ENCODE measurements around the gene ABL1.

Gene ABL1

DNA sequence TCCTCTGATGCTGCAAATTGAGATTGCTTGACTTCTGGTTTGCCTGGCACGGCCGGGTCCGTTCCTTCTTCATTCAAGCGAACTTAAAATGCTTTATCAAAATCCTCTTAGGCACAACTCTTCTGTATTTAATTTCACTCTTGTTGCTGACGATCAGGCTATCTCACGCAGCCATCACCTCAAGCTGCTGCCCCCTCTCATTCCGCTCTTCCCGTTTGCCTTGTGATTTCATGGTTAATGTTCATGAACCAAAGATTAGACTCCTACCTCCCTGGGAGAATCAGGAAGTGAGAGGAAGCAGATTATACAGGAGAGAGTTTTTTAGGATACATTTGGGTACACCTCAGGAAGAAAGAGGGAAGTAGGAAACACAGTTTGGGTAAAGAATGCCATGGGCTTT is 38.9 kb downstream of the ABL1 start:
- DNase-seq, result no peak

DNA sequence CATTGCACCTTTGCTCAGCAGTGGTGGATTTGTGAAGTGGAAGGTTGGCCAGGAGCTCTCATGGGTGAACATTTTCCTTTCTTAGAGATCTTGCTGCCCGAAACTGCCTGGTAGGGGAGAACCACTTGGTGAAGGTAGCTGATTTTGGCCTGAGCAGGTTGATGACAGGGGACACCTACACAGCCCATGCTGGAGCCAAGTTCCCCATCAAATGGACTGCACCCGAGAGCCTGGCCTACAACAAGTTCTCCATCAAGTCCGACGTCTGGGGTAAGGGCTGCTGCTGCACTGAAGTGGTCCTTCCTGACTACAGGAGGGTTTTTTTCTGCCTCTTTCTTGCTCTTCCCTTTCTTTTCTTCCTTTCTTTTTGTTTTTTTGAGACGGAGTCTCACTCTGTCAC is 39.7 kb downstream of the ABL1 start:
- no peak for DNase-seq

DNA sequence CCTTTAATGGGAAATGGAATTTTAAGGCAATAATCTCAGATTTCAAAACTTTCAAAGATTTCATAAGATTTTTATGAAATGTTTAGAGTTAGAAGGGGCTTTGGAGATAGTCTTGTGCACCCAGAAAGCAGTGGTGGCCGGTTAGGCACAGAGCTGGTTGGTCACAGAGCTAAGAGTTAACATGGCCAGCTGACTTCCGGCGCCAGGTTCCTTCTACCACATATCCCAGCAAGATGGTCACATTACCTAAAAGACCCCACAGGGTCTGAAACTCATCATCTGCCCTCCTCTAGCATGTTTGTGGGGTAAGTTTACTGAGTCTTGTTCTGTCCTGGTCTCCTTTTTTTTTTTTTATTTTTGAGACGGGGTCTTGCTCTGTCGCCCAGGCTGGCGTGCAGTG is 42.2 kb downstream of the ABL1 start:
- no peak for DNase-seq

DNA sequence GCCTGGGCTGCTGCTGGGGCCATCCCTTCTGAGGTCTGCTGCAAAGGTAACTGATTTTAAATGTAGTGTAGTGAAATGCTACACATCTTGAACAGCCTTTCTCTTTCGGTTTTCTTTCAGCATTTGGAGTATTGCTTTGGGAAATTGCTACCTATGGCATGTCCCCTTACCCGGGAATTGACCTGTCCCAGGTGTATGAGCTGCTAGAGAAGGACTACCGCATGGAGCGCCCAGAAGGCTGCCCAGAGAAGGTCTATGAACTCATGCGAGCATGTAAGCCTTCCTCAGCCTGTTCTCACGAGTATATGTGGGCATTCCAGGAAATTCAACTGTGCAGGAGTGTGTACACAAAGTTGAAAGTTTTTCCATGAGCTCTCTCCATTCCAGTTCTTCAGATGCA is 43.2 kb downstream of the ABL1 start:
- DNase-seq, result no peak

DNA sequence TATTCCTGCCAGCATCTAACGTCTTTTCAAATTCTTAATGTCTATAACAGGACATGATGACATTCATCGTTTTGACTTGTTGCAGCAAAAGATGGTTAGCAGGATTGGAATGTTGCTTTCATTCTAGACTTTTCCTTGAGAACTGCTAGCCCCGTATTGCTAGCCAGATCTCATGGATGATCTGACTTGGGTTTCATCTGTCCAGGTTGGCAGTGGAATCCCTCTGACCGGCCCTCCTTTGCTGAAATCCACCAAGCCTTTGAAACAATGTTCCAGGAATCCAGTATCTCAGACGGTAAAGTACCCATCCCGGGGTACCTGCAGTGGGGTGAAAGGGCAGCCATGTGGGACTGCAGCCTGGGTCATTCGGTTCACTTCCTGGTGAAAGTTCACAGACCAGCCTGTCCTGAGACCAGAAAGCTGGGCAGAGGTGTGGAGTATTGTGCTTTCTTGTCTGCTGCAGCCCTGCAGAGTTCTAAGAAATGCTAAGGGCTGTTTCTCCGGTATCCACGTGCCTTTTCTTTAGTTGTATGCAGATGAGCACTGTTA is 44.9 kb downstream of the ABL1 start:
- no peak for DNase-seq

DNA sequence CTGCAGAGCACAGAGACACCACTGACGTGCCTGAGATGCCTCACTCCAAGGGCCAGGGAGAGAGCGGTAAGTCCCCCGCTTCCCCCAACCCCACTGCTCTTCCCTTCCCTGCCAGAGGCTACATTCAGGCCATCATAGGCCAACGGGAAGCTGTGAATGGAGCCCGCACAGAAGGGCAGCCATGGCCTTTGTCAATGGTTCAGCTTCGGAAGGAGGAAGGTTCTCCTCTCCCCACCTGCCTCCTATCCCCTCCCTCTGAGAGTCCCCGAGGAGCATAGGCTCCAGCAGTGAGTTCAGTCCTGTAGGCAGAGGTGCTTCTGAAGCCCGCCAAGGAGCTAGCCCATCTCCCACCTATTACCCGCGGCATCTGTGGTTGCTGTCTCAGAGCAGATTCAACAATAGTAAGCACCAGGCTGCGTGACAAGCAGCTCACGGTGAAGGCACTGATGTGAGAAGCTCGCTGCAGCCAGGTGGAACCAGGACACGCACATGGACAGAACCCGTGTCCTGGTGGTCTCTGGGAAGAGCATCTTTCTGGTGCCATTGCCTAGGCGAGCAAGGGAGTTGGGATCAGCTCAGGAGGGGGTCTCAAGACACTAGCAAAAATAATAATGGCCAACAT is 45.7 kb downstream of the ABL1 start:
- no peak for DNase-seq

DNA sequence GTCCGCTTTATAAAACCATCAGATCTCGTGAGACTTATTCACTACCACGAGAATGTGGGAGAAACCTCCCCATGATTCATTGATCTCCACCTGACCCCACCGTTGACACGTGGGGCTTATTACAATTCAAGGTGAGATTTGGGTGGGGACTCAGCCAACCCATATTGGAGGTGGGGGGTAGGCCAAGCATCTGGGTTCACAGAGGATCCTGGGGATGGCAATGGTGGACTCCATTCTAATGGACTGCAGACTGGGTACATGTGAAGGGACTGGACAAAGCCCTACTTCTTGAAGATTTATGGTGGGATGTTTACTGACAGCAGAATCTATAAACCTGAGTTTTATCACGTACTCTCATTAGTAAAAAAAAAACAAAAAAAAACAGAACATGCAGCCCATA is 46.5 kb downstream of the ABL1 start:
- no peak for DNase-seq

DNA sequence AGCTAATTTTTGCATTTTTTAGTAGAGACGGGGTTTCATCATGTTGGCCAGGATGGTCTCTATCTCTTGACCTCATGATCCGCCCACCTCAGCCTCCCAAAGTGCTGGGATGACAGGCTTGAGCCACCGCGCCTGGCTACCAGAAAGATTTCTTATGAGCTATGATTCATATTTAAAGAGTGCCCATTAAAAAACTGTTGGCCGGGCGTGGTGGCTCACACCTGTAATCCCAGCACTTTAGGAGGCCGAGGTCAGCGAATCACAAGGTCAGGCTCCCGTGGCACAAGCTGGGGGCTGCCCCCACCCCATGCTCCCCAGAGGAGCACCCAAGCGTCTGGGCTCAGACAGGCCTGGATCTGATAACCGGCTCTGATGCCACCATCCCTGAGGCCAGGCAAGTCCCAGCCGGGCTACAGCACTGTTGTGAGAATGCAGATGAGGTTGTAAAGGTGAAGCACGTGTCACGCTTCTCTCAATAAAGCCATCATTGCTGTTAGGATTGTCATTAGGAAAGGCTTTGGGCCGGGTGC is 47.7 kb downstream of the ABL1 start:
- DNase-seq, result no peak

DNA sequence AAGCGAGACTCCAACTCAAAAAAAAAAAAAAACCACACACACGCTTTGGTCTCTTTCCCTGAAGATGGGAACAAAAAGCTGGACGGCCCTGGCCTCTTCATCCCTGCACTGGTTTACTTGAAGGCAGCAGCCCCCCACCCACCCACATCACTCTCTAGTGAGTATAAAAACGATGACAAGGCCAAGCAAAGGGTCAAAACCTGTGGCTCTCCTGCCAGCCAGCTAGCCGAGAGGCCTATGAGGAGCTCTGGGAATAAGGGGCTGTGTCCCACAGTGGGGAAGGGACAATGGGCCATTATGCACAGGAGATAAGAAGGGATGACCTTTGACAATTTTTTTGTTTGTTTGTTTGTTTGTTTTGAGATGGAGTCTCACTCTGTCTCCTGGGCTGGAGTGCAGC is 48.4 kb downstream of the ABL1 start:
- no peak for DNase-seq

DNA sequence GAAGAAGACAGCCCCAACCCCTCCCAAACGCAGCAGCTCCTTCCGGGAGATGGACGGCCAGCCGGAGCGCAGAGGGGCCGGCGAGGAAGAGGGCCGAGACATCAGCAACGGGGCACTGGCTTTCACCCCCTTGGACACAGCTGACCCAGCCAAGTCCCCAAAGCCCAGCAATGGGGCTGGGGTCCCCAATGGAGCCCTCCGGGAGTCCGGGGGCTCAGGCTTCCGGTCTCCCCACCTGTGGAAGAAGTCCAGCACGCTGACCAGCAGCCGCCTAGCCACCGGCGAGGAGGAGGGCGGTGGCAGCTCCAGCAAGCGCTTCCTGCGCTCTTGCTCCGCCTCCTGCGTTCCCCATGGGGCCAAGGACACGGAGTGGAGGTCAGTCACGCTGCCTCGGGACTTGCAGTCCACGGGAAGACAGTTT is 49.1 kb downstream of the ABL1 start:
- no peak for DNase-seq

DNA sequence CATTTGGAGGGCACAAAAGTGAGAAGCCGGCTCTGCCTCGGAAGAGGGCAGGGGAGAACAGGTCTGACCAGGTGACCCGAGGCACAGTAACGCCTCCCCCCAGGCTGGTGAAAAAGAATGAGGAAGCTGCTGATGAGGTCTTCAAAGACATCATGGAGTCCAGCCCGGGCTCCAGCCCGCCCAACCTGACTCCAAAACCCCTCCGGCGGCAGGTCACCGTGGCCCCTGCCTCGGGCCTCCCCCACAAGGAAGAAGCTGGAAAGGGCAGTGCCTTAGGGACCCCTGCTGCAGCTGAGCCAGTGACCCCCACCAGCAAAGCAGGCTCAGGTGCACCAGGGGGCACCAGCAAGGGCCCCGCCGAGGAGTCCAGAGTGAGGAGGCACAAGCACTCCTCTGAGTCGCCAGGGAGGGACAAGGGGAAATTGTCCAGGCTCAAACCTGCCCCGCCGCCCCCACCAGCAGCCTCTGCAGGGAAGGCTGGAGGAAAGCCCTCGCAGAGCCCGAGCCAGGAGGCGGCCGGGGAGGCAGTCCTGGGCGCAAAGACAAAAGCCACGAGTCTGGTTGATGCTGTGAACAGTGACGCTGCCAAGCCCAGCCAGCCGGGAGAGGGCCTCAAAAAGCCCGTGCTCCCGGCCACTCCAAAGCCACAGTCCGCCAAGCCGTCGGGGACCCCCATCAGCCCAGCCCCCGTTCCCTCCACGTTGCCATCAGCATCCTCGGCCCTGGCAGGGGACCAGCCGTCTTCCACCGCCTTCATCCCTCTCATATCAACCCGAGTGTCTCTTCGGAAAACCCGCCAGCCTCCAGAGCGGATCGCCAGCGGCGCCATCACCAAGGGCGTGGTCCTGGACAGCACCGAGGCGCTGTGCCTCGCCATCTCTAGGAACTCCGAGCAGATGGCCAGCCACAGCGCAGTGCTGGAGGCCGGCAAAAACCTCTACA is 49.8 kb downstream of the ABL1 start:
- DNase-seq, result no peak

DNA sequence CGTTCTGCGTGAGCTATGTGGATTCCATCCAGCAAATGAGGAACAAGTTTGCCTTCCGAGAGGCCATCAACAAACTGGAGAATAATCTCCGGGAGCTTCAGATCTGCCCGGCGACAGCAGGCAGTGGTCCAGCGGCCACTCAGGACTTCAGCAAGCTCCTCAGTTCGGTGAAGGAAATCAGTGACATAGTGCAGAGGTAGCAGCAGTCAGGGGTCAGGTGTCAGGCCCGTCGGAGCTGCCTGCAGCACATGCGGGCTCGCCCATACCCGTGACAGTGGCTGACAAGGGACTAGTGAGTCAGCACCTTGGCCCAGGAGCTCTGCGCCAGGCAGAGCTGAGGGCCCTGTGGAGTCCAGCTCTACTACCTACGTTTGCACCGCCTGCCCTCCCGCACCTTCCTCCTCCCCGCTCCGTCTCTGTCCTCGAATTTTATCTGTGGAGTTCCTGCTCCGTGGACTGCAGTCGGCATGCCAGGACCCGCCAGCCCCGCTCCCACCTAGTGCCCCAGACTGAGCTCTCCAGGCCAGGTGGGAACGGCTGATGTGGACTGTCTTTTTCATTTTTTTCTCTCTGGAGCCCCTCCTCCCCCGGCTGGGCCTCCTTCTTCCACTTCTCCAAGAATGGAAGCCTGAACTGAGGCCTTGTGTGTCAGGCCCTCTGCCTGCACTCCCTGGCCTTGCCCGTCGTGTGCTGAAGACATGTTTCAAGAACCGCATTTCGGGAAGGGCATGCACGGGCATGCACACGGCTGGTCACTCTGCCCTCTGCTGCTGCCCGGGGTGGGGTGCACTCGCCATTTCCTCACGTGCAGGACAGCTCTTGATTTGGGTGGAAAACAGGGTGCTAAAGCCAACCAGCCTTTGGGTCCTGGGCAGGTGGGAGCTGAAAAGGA is 50.7 kb downstream of the ABL1 start:
- no peak for DNase-seq

DNA sequence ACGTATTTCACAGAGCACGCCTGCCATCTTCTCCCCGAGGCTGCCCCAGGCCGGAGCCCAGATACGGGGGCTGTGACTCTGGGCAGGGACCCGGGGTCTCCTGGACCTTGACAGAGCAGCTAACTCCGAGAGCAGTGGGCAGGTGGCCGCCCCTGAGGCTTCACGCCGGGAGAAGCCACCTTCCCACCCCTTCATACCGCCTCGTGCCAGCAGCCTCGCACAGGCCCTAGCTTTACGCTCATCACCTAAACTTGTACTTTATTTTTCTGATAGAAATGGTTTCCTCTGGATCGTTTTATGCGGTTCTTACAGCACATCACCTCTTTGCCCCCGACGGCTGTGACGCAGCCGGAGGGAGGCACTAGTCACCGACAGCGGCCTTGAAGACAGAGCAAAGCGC is 51.9 kb downstream of the ABL1 start:
- no peak for DNase-seq

DNA sequence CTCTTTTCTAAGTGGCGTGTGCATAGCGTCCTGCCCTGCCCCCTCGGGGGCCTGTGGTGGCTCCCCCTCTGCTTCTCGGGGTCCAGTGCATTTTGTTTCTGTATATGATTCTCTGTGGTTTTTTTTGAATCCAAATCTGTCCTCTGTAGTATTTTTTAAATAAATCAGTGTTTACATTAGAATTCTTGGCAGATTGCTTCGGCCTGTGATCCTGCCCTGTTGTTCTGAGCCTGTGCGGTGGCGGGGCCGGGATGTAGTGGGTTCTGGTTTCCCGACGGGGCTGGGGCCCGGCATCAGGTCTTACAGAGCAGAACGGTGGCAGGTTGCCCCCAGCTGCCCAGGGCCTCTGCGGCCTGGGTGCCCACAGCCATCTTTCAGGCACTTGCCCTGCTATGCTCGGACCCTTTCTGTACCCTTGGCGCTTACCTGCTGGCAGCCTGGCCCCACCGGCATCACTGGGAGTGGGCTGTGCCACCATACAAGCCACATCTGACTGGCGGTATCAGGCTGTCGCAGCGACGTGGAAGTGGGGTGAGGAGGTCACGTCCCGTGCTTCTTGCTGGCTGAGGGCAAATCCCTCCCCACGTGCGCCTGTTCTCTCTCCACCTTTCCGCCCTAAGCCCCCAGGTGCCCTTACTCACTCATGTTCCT is 52.6 kb downstream of the ABL1 start:
- DNase-seq, result no peak

DNA sequence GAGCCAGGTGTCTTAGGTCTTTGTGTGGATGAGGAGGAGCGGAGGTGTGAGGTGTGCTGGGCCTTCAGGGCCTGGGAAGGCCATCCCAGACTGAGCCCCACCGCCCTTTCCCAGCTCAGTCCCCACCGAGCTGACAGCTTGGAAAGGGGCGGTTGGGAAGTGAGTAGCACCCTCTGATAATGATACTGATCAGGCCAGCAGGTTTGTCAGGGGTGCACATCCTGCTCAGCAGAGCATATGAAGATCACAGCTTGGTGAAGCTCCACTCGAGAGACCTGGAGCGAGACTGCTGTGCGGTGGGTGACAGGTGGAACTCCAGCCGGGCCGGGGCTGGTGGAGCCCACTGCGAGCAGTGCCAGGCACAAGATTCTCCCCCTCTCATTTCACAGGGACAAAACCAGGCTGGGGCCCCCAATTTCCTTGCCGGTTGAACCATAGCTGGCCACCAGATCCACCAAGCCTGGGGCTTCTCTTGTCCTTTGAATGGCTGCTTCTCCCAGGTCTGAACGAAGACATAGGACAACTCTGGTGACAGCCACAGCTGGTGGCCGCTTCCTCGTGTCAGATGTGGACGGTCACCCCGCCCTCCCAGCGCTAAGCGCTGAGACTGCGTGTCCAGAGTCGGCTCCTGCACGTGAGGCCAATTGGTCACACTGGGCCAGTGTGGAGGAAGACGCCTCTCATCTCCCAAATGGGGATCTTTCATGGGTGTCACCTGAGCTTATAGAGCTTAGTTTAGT is 53.3 kb downstream of the ABL1 start:
- DNase-seq, result no peak

DNA sequence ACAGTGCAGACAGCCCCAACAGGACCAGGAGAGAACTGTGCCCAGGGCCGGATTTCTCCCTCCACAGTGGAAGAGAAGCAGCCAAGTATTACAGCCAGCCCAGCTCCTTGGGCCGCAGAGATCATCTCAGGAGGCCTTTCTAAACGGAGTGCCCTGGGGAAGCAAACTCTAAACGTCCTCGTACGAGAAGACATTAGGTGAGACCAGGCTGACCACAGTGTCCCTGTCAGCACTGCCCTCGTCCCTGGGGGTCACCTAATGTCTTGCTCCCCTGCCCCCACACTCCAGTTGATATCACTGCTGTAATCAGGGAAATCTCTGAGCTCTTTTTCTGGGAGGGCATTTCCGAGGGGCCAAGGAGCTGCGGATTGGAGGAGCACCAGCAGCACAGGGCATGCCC is 55.1 kb downstream of the ABL1 start:
- DNase-seq, result no peak

DNA sequence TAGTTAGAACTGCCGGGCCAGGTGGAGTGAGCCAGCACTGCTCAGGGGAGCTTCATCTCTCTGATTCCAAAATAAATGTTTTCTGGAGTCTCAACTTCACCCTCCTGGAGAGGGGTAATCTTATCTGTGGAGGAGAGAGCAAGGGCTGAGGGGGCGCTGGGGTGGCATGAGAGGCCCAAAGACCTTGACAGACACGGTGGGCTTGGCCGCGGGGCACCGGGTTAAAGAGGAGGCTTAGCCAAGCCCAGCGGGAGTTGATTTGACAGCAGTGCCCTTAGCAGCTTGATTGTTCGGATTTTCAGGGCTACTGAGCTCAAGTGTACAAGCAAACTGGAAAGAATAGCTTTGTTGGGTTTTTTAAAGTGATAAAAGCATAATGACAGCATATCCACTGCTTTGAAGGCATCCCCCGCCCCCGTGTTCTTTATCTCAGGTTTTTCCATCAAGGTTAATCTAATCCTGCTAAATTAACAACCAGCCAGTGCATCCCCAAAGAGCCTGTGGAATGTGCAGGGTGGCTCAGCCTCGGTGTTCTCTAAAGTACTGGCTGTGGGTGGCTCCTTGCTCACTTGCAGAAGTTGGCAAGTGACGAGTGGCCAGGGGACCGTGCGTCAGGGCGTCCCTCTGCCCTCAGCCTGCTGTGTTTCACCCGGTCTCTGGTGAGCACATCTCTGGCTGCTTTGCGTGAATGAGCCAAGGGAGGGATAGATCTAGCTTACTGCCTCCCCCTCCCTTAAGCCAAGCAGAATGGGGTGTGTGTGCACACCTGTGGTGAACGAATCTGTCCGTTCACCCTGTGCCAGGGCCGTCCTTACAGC is 56.0 kb downstream of the ABL1 start:
- no peak for DNase-seq

DNA sequence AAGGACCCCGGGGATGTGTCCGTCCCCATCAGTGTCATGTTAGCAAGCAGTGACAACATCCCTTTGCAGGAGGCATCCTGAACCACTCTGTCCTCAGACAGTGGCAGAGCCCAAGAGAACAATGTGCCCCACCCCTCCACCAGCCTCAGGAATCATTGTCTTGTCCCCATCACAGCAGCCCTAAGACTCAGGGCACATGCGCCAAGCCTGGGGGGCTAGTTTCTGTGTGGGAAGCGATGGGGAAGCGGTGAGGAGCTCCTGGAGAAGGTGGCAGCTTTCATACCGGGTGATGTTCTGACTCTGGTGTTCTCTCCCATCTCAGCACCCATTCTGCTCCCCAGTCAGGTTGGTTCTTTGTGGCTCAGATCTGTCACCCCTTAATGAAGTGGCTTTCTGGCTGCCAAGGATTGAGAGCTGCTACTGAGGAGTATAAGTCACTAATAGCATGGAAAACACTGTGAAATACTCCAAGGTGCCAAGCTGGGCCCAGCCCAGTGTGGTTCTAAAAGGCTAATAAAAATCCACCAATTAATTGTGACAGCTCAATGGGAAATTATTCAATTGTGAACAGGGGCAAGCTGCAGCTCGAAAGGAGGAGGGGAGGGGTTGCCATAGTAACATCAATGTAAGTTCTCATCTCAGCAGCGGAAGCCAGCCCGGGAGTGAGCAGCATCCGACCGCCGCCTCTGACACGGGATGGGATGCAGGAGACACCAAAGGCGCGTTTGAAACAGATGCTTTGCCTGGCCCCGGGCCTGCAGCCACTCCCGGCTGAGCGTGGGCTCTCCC is 56.8 kb downstream of the ABL1 start:
- DNase-seq, result no peak

DNA sequence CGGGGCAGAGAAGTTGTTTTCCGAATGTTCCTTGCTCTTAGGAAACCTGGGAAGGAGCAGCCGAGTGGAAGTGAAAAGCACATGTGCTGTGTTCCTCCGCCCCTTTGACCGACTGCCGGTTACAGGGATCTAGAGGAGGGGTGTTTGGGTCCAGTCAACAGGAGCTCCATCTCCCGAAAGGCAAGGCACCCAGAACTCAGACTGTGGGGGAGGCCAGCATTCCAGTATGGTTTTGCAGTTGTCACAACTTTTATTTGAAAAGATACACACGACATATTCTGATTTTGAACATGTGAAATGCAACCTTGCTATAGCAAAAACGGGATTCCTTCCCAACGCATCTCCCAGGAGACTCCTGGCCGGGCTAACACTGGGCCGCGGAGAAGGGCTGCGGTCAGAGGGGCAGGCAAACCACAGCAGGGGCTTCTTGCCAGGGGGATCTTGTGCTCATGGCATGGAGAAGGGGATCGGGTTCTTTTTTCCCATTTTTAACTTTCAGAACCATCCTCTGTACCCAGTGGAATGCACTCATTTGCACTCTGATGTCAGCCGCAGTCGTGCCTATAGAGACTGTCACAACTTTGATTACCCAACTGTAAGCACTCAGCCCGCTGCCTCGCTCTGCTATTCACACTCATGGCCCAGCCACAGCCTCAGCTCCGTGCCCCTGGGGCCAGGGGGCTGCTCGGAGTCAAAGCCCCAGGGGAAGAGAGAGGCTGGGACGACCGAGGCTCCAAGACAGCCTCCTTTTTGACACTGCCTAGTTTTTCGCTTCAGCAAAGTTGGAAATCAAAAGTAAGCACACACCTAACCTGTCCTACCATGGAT is 57.6 kb downstream of the ABL1 start:
- DNase-seq, result no peak
